HepG2 (cell line): ENCODE results near the gene KRTCAP2. TPM values are rescaled to one million over a fixed set of nuclear protein-coding genes. Genes with fewer than 3 reads are reported as not detected.

Source experiments
- ATAC-seq: fragments of 200-7000 bp; cut with Tn5 transposase; 3 replicates; pipeline ENCODE4 v1.9.1; 2020; ENCODE audit warnings: mild to moderate bottlenecking, moderate library complexity
- BruUV-seq: library from RNA; stranded (reverse); fragments of 400-500 nt; replicated peaks from 2 replicates; lab custom pipeline; 2021; lab: Mats Ljungman, UMichigan
- CTCF ChIA-PET: fragments of 300-600 bp; formaldehyde crosslinking; extraction: SDS; loops from one replicate; lab custom pipeline; 2021; ENCODE audit warnings: low total read pairs, inconsistent platforms, low intra/inter-chr PET ratio; lab: Yijun Ruan, JAX
- POLR2A ChIA-PET: fragments of 350-600 bp; sonication (Branson Sonifier 250); formaldehyde crosslinking; loops from one replicate; lab custom pipeline; 2020; ENCODE audit warnings: antibody characterized with exemption, inconsistent platforms; lab: Yijun Ruan, JAX
- DNase-seq: peaks from one replicate; pipeline ENCODE4 v3.0.0-alpha.2; 2015; ENCODE audit warnings: low spot score
- FAIRE-seq: peaks from 3 replicates; lab custom pipeline; 2011; peaks lifted over from hg19 to GRCh38; lab: Jason Lieb, UNC
- H2AFZ ChIP-seq: one replicate; pipeline ENCODE4 v1.6.1; 2011; ENCODE audit warnings: low read length, inconsistent platforms
- H3K27ac ChIP-seq: fragments of 300-600 bp; 3 replicates; pipeline ENCODE4 v1.8.0; 2011; ENCODE audit warnings: mixed run types, mild to moderate bottlenecking, mixed read lengths, low read length, inconsistent platforms; ENCODE audit not compliant: insufficient read depth; ENCODE audit errors: extremely low read length
- H3K27me3 ChIP-seq, 2 experiments: fragments of 200-600 bp in 1 of 2; 2 replicates in 1 of 2; 3 replicates in 1 of 2; pipeline versions ENCODE4 v1.6.0 to v1.8.0; 2011; ENCODE audit warnings: low read length in 2 of 2, mild to moderate bottlenecking in 2 of 2, moderate library complexity in 2 of 2, inconsistent platforms in 1 of 2; ENCODE audit not compliant: insufficient read depth in 2 of 2, control insufficient read depth in 1 of 2
- H3K36me3 ChIP-seq, 2 experiments: fragments of 200-600 bp in 1 of 2; replicated peaks in 1 of 2; 2 replicates in 1 of 2; 3 replicates in 1 of 2; pipeline versions ENCODE4 v1.5.1 to v1.8.0; 2011; ENCODE audit warnings: low read length in 2 of 2, inconsistent platforms in 1 of 2; ENCODE audit not compliant: insufficient read depth in 2 of 2, control insufficient read depth in 1 of 2
- H3K4me1 ChIP-seq: 2 replicates; pipeline ENCODE4 v1.5.1; 2012; ENCODE audit warnings: low read length, inconsistent platforms; ENCODE audit not compliant: insufficient read depth
- H3K4me2 ChIP-seq: 2 replicates; pipeline ENCODE4 v1.6.0; 2011; ENCODE audit warnings: low read depth, low read length, inconsistent platforms
- H3K4me3 ChIP-seq, 3 experiments: fragments of 200-600 bp in 1 of 3; sonication (generic), shearing (Covaris generic) in 1 of 3; replicated peaks in 1 of 3; 2 replicates each; pipeline ENCODE4 v1.5.1; 2011 to 2016; ENCODE audit warnings: low read length in 3 of 3, inconsistent platforms in 2 of 3, low read depth in 2 of 3, mild to moderate bottlenecking in 2 of 3, control low read depth in 1 of 3, mixed read lengths in 1 of 3; ENCODE audit not compliant: insufficient read depth in 1 of 3
- H3K79me2 ChIP-seq: one replicate; pipeline ENCODE4 v1.6.1; 2011; ENCODE audit warnings: low read length, inconsistent platforms; ENCODE audit not compliant: insufficient read depth
- H3K9ac ChIP-seq: 2 replicates; pipeline ENCODE4 v1.6.0; 2011; ENCODE audit warnings: mild to moderate bottlenecking, low read depth, low read length, inconsistent platforms; ENCODE audit not compliant: insufficient read depth
- H3K9me3 ChIP-seq: 2 replicates; pipeline ENCODE4 v1.5.1; 2012; ENCODE audit warnings: mild to moderate bottlenecking, low read length
- H4K20me1 ChIP-seq: 2 replicates; pipeline ENCODE4 v1.6.0; 2011; ENCODE audit warnings: inconsistent platforms, mild to moderate bottlenecking, low read length, moderate library complexity; ENCODE audit not compliant: insufficient read depth
- AGO1 ChIP-seq: fragments of 200-400 bp; formaldehyde crosslinking; IDR thresholded peaks from 2 replicates; pipeline ENCODE4 v1.6.1; 2017; ENCODE audit warnings: mild to moderate bottlenecking, low read depth, low read length, moderate library complexity; ENCODE audit not compliant: poor library complexity, severe bottlenecking
- ATRX ChIP-seq: sonication (generic); formaldehyde crosslinking; IDR thresholded peaks from 2 replicates; pipeline ENCODE4 v1.4.0; 2020; ENCODE audit warnings: missing genetic modification reagents, borderline replicate concordance
- KLF11 ChIP-seq: IDR thresholded peaks from 2 replicates; pipeline ENCODE4 v1.6.1; 2016; ENCODE audit warnings: missing compliant biosample characterization
- KMT2B ChIP-seq: IDR thresholded peaks from 2 replicates; pipeline ENCODE4 v1.6.1; 2016; ENCODE audit warnings: missing genetic modification reagents, missing compliant biosample characterization
- MED8 ChIP-seq: sonication (generic); formaldehyde crosslinking; IDR thresholded peaks from 2 replicates; pipeline ENCODE4 v1.8.1; 2023; ENCODE audit warnings: mild to moderate bottlenecking, missing genetic modification reagents; ENCODE audit not compliant: insufficient replicate concordance
- NFIB ChIP-seq: sonication (generic); formaldehyde crosslinking; IDR thresholded peaks from 2 replicates; pipeline ENCODE4 v1.9.0; 2021; ENCODE audit warnings: missing genetic modification reagents, mild to moderate bottlenecking, borderline replicate concordance
- PATZ1 ChIP-seq: sonication (generic); formaldehyde crosslinking; IDR thresholded peaks from 2 replicates; pipeline ENCODE4 v1.4.0; 2020; ENCODE audit warnings: missing genetic modification reagents
- POLR2G ChIP-seq: fragments of 200-400 bp; formaldehyde crosslinking; IDR thresholded peaks from 2 replicates; pipeline ENCODE4 v1.6.1; 2018; ENCODE audit warnings: mild to moderate bottlenecking, low read depth, low read length, moderate library complexity
- RBM22 ChIP-seq: fragments of 200-400 bp; formaldehyde crosslinking; optimal IDR thresholded peaks from 2 replicates; pipeline ENCODE3; 2017; ENCODE audit warnings: mild to moderate bottlenecking, low read length, moderate library complexity
- STAG1 ChIP-seq: sonication (generic); formaldehyde crosslinking; IDR thresholded peaks from 2 replicates; pipeline ENCODE4 v1.4.0; 2020; ENCODE audit warnings: missing genetic modification reagents
- TRAFD1 ChIP-seq: sonication (generic); formaldehyde crosslinking; IDR thresholded peaks from 2 replicates; pipeline ENCODE4 v1.5.1; 2020; ENCODE audit warnings: missing genetic modification reagents, mild to moderate bottlenecking, borderline replicate concordance
- TRIM22 ChIP-seq: fragments of 450-650 bp; IDR thresholded peaks from 2 replicates; pipeline ENCODE4 v1.6.1; 2017
- ZHX1 ChIP-seq: sonication (generic); formaldehyde crosslinking; IDR thresholded peaks from 2 replicates; pipeline ENCODE4 v1.8.1; 2022; ENCODE audit warnings: low read depth, mild to moderate bottlenecking, missing genetic modification reagents
- ZNF451 ChIP-seq: sonication (generic); formaldehyde crosslinking; IDR thresholded peaks from 2 replicates; pipeline ENCODE4 v1.5.0; 2020; ENCODE audit warnings: mild to moderate bottlenecking, missing genetic modification reagents
- ZNF720 ChIP-seq: sonication (generic); formaldehyde crosslinking; IDR thresholded peaks from 2 replicates; pipeline ENCODE4 v1.4.0; 2020; ENCODE audit warnings: missing genetic modification reagents
- ZSCAN25 ChIP-seq: sonication (generic); formaldehyde crosslinking; IDR thresholded peaks from 2 replicates; pipeline ENCODE4 v1.8.0; 2022; ENCODE audit warnings: mild to moderate bottlenecking, missing genetic modification reagents
- WGBS: methylation state at CpG from one replicate; pipeline ENCODE4 v1.1.6; 2017; ENCODE audit warnings: low lambda C conversion rate; 5-methylcytosine and 5-hydroxymethylcytosine counted together
- in situ Hi-C: cut with HindIII; loops from 2 replicates; pipeline ENCODE4 v1.10.0; 2017; ENCODE audit warnings: low pct_unique_long_range_greater_than_20kb; ENCODE audit not compliant: extremely low pct_ligation_motif_present
- intact Hi-C: fragments of 100-400 bp; cut with micrococcal nuclease; formaldehyde crosslinking; loops from one replicate; pipeline ENCODE4 v1.10.0; 2022; ENCODE audit not compliant: unreplicated experiment
- polyA plus RNA-seq, 8 experiments: library from polyadenylated mRNA; depleted of rRNA in 3 of 8; stranded (reverse) in 7 of 8; unstranded in 1 of 8; fragments of >200 nt; fragmentation: Illumina TruSeq in 4 of 8; extraction: Trizol in 4 of 8; gene quantifications; 2 replicates each; pipeline versions ENCODE4 v1.2.1 to v1.2.3, GENCODE V29; 2011 to 2016; ENCODE audit warnings: low read depth in 4 of 8, missing spikeins in 1 of 8, mixed read lengths in 1 of 8; ENCODE audit not compliant: insufficient read depth in 1 of 8
- total RNA-seq, 5 experiments: library from RNA; depleted of rRNA; stranded (reverse); fragments of >200 nt; fragmentation: Illumina TruSeq; extraction: Trizol; gene quantifications; 2 replicates each; pipeline ENCODE4 v1.2.3, GENCODE V29; 2016; ENCODE audit warnings: low read depth in 1 of 5

KRTCAP2 gene
- total and polyA plus RNA-seq, 2 of the 13 experiments (the other 11 are each of a cell fraction or from before 2014, with no cell fraction given): 77.3 to 79.4 TPM

GRCh38 chr1:155137154-155137949 lies 35.8 kb downstream of the KRTCAP2 start:
- Histone ChIP-seq H3K27ac (peak overlapping the region; percentile 51), H4K20me1 (peaks cover 30% of the 10 kb centered on the region), H3K4me1 (peaks cover 71% of the 10 kb centered on the region), H3K9me3 (no peaks in the 10 kb centered on the region), H3K27me3 (no peaks in the 10 kb centered on the region; a peak in 1 of 5 replicates), H3K36me3 (peaks cover 11 to 30% of the 10 kb centered on the region in 2 experiments), H3K4me3 (peak overlapping the region; percentile 21 to 66 (median 38); a peak in 4 of 6 replicates), H3K4me2 (peak overlapping the region; percentile 89), H2AFZ (no peak overlapping the region), H3K79me2 (peaks cover 39% of the 10 kb centered on the region), H3K9ac (peak overlapping the region; percentile 53; the same call in 1 of the 2 replicates)
- DNase-seq (no peak), FAIRE-seq (no peak), ATAC-seq (no peak)
- ChIA-PET POLR2A (interaction anchor here (1.0 to 7.4 kb wide), 5 partner anchors 8 to 114 kb away, joined by 3 to 144 read pairs (median 5); partner anchors contain the start of gene EFNA1), CTCF (no interaction called here)
- intact Hi-C loops (no loop called here), in situ Hi-C loops (no loop called here)
- 95% methylated on average over 5 of the region's 6 CpGs for WGBS
- BruUV-seq: no TSS peak
- TF ChIP-seq PATZ1 (CRISPR knock-in tag) (no peak), ZSCAN25 (CRISPR knock-in tag) (no peak), ATRX (CRISPR knock-in tag) (no peak), NFIB (no peak), ZNF451 (no peak), KLF11 (CRISPR knock-in tag) (no peak), POLR2G (peak; percentile 16; the same call in 1 of the 2 replicates), MED8 (CRISPR knock-in tag) (no peak), STAG1 (CRISPR knock-in tag) (no peak), TRAFD1 (CRISPR knock-in tag) (no peak), AGO1 (no peak), TRIM22 (no peak), KMT2B (CRISPR knock-in tag) (no peak), RBM22 (peak; percentile 49), ZHX1 (CRISPR knock-in tag) (0 out of 2 replicates have a peak, but pooled peaks have one; percentile 21), ZNF720 (CRISPR knock-in tag) (no peak)
